ENCODE measurements around the gene SOBP. TPM values are rescaled to one million over a fixed set of nuclear protein-coding genes. Genes with fewer than 3 reads are reported as not detected.

SOBP gene
- total RNA-seq, 2 donors from 2014 or later, result 10.3 to 11.1 TPM

- Histone ChIP-seq H3K36me3 (no peaks in the 10 kb centered on the region), H3K27ac (no peak overlapping the region), H3K27me3 (replicated peaks; ENCODE audit: insufficient read depth) (no peaks in the 10 kb centered on the region), H3K4me1 (ENCODE audit: control insufficient read depth in 1 of 2, low read depth in 2 of 2) (no peaks in the 10 kb centered on the region), H3K4me3 (no peak overlapping the region), H3K9me3 (no peaks in the 10 kb centered on the region)
- ATAC-seq (ENCODE audit: insufficient number of reproducible peaks, low FRiP score, low read depth) (no peak), DNase-seq (ENCODE audit: low spot score) (no peak)
- no peak for TF ChIP-seq CTCF (IDR thresholded peaks at IDR 0.05)
These were observed 92.2 kb downstream of the SOBP start for GRCh38 chr6:107582086-107582485.

- Histone ChIP-seq H3K9me3 (no peaks in the 10 kb centered on the region), H3K27me3 (replicated peaks; ENCODE audit: insufficient read depth) (no peaks in the 10 kb centered on the region), H3K36me3 (no peaks in the 10 kb centered on the region), H3K4me3 (no peak overlapping the region), H3K4me1 (ENCODE audit: control insufficient read depth in 1 of 2, low read depth in 2 of 2) (no peaks in the 10 kb centered on the region), H3K27ac (no peak overlapping the region)
- no peak for TF ChIP-seq CTCF (IDR thresholded peaks at IDR 0.05)
- ATAC-seq (ENCODE audit: insufficient number of reproducible peaks, low FRiP score, low read depth) (no peak), DNase-seq (ENCODE audit: low spot score) (no peak)
These were observed 94.8 kb downstream of the SOBP start for GRCh38 chr6:107584726-107585125.

GRCh38 chr6:107585815-107586435 lies 96.0 kb downstream of the SOBP start:
- H3K9me3 ChIP-seq, result no peaks in the 10 kb centered on the region
- no peak overlapping the region for H3K27ac ChIP-seq
- no peak overlapping the region for H3K4me3 ChIP-seq
- no peaks in the 10 kb centered on the region for H3K27me3 ChIP-seq (replicated peaks; ENCODE audit: insufficient read depth)
- no peak for TF ChIP-seq CTCF (IDR thresholded peaks at IDR 0.05)
- ATAC-seq (ENCODE audit: insufficient number of reproducible peaks, low FRiP score, low read depth) (no peak), DNase-seq (ENCODE audit: low spot score) (no peak)
- H3K36me3 ChIP-seq, result no peaks in the 10 kb centered on the region
- no peaks in the 10 kb centered on the region for H3K4me1 ChIP-seq (ENCODE audit: control insufficient read depth in 1 of 2, low read depth in 2 of 2)

- no peak for TF ChIP-seq CTCF (IDR thresholded peaks at IDR 0.05)
- Histone ChIP-seq H3K9me3 (no peaks in the 10 kb centered on the region), H3K27ac (no peak overlapping the region), H3K27me3 (replicated peaks; ENCODE audit: insufficient read depth) (no peaks in the 10 kb centered on the region), H3K36me3 (no peaks in the 10 kb centered on the region), H3K4me1 (ENCODE audit: control insufficient read depth in 1 of 2, low read depth in 2 of 2) (no peaks in the 10 kb centered on the region), H3K4me3 (no peak overlapping the region)
- no peak for DNase-seq (ENCODE audit: low spot score)
- ATAC-seq (ENCODE audit: insufficient number of reproducible peaks, low FRiP score, low read depth), result no peak
These were observed 97.5 kb downstream of the SOBP start for GRCh38 chr6:107587451-107587850.

- Histone ChIP-seq H3K27me3 (replicated peaks; ENCODE audit: insufficient read depth) (no peaks in the 10 kb centered on the region), H3K4me1 (ENCODE audit: control insufficient read depth in 1 of 2, low read depth in 2 of 2) (no peaks in the 10 kb centered on the region)
These were observed 99.3 kb downstream of the SOBP start for GRCh38 chr6:107589199-107589598.

More at GRCh38 chr6:107589199-107589598, 99.3 kb downstream of the SOBP start:
- H3K9me3 ChIP-seq, result no peaks in the 10 kb centered on the region
- H3K27ac ChIP-seq, result no peak overlapping the region
- H3K36me3 ChIP-seq, result no peaks in the 10 kb centered on the region
- no peak overlapping the region for H3K4me3 ChIP-seq
- ATAC-seq (ENCODE audit: insufficient number of reproducible peaks, low FRiP score, low read depth), result no peak
- no peak for DNase-seq (ENCODE audit: low spot score)
- TF ChIP-seq CTCF (IDR thresholded peaks at IDR 0.05), result no peak
